NCI-H1436 (cell line): ENCODE results near the gene FBXW4.
"Not testable (repeated sequence)": the region's sequence is repeated elsewhere in the genome, so short reads cannot be mapped to it uniquely, and the experiment has no call there.

Source experiments
- DNase-seq: peaks from one replicate; lab custom pipeline; 2025; lab: John Stamatoyannopoulos, UW

FBXW4 gene

DNA sequence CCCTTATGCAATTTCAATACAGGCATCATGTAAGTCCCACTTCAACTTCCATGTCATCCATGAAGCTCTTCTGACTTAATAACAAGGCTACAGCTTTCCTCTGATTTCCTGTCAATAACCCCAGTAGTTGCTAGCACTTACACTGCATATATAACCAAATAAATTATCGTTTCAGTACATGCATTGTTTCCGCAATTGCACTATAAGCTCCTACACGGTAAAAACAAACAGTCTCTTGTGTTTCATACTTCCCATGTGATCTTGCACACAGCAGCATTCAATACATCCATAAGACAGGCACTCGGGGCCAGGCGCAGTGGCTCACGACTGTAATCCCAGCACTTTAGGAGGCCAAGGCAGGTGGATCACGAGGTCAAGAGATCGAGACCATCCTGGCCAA is 41.4 kb downstream of the FBXW4 start:
- no peak for DNase-seq

DNA sequence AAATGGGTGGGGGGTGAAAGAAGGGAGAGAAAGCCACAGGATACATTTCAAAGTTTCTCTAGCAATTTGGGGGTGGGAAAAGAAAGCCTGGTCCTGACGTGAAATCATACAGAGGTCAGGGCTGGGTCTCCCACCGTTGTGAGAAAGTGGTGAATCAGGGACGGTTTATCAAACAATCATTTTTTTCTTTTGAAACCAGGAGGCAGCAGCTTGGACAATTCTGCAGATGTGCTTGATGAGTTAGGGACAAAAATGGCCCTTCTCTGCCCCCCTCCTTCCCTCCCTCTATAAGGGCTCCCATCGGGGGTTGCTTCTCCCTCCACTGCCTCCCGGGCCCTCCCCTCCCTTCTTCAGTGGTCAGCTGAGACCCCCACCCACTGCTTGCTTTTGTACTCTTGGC is 43.6 kb downstream of the FBXW4 start:
- DNase-seq = no peak

DNA sequence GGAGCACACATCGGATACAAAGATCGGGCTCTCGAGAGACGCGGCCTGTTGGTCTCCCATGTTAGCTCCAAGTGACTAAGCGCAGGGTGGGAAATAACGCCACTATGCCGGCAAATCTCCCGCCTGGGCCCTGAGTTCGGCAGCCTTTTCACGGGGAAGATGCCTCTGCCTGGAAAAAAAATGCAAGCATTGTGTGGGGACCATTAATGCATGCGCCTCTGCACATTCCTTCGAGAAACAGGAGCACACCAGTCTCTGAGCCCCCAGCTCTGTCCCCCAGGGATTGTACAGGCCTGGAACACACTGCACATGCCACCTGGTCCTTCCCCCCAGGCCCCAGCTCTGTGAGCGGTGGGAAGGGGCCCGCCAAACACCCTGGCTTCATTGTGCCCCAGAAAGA is 44.1 kb downstream of the FBXW4 start:
- DNase-seq = no peak

DNA sequence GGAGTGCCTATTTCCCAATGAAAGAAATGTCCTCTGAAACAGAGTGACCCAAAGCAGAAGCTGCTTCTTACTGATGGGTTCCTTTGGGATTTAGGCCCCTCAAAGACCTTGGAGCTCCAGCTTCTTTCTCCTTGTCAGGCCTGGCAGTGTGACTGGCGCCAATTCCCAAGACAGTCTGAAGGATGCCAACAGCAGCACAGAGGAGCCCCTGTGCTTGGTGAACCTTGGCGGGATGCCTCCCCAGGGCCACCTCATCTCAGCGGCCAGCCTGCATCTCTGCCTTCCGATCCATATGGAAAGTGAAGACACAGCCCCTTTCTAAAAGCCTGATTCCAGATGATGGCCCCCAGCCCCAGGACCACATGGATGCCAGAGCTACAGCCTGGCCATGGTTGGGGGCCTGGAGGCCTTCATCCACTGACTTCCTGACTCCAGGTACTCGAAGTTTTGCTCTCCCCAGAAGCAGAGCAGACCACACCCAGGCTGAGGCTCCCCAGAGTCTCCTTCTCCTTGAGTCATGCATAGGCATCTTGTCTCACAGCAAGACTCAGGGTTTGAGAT is 45.4 kb downstream of the FBXW4 start:
- no peak for DNase-seq

DNA sequence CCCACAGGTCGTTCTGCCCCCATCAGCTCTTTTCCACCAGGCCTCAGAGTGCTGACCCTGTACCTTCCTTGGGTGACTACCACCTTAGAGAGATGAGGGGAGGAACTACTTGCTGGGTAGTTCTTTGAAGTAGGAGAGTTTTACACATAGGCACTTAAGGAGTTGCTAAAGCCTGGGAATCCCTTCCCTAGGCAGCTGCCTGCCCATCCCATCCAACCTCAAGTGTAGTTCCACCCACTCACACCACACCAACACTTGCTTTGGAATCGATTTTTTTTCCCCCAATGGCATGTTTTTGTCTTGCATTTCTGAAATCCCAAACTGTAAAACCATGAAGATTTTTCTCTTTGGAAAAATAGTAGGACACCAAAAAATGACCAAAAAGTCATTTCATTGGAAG is 47.7 kb downstream of the FBXW4 start:
- no peak for DNase-seq

DNA sequence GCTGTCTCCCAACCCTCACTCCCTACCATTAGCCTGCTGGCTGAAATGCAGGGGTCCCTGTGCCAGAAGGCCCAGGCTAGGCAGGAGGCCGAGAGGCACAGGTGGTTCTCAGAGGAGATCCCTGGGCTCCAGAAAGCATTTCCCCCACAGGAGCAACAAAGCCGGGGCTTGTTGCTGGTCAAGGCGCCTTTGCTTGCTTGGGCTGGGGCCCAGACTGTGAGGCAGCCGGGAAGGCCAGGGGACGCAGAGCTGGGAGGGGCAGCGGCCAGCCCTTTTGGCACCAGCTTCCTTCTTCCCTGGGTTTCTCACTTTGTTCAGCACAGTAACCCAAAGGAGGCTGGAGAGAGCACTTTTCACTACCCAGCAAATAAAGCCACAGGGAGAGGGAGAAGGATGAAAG is 48.6 kb downstream of the FBXW4 start:
- no peak for DNase-seq

DNA sequence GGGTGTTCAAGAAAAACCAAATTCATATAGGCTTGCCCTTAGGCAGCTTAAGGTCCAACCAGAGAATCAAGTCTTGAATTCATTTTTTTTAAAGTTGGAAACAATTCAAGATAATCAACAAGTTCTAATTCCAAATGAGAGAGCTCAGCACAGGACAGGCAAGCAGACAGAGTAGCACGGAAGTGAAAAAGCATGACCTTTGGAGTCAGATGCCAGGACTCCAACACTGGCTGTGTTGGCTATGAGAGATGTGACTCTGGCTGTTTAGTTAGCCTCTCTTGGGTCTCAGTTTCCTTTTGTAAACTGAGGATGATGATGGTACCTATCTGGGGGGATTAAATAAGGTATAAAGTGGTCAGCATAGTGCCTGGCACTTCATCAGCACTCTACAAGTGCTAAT is 49.3 kb downstream of the FBXW4 start:
- no peak for DNase-seq

DNA sequence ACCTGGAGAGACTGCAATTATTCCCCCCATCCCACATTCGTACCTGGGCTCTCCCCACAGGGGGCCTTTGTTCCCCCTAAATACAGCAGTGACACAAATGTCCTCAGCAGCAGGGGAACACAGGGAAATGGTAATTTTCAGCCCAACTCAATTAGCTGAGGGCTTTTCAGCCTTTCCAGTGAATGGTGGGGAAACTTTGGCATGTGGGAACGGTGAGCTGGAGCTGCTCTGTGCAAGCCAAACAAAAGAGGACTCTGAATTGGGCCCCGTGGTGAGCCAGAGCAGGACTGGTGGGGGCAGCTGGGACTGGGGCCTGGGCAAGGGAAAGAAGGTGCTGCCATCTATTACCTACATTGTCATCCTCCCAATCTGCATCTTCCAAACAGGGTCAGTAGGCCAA is 51.0 kb downstream of the FBXW4 start:
- DNase-seq = no peak

DNA sequence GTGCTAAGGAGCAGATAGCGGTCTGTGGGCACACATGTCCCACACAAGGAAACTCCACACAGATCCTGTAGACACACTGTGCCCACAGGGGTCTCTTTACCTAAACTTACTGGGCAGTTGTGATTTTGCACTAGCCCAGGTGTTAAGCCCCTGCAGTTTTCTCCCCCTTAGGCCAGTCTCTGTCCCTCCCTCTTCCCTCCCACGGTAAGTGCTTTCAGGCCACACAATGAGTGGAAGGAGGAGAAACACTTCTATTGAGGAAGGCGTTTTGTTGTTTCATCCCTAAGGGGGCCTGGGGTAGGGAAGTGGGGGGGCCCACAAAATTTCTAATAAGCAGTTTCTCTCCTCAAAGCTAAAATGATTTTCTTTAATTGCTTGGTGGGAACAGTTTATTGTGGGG is 51.4 kb downstream of the FBXW4 start:
- no peak for DNase-seq

DNA sequence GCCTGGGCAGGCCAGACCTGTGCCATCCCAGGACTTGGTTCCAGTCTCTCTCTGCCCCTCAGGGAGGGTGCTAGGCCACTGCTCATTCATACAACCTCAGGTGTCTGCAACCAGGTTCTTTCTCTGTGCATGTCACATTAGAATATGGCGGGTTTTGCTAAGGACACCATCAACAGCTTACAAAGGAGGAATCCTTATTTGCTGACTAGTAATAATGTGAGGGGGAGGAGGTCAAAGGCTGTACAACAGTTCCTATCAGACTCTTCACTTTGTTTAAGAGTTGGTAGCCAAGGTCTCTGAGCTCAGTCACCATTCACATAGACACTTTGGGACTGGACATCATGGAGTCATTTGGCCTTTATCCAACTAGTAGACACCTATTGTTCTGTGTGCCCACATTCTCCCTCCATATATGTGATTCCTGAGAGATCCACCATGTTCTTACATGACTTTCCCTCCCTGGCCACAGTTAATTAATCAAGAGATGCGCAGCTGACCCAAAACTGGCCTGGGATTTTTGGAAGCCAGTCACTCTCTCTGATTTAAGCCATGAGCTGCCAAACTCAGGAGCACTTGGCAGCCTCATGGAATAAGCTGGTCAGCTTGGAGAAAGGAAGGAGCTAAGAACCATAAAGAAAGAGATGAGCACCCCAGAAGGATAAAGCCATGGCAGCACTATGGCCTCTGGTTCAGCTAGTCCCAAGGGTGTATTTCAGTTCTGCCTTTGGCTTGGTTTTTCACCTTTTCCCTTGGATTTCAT is 55.6 kb downstream of the FBXW4 start:
- DNase-seq = no peak

DNA sequence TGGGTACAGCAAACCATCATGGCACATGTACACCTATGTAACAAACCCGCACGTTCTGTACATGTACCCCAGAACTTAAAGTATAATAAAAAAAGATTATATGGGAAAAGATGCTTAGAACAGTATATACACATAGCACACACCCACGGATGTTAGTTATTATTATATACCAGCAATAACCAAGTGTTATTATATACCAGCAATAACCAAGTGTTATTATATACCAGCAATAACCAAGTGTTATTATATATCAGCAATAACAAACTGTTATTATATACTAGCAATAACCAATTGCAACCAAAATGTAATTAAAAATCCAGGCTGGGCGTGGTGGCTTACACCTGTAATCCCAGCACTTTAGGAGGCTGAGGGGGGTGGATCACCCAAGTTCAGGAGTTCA is 61.5 kb downstream of the FBXW4 start:
- not testable (repeated sequence) for DNase-seq

DNA sequence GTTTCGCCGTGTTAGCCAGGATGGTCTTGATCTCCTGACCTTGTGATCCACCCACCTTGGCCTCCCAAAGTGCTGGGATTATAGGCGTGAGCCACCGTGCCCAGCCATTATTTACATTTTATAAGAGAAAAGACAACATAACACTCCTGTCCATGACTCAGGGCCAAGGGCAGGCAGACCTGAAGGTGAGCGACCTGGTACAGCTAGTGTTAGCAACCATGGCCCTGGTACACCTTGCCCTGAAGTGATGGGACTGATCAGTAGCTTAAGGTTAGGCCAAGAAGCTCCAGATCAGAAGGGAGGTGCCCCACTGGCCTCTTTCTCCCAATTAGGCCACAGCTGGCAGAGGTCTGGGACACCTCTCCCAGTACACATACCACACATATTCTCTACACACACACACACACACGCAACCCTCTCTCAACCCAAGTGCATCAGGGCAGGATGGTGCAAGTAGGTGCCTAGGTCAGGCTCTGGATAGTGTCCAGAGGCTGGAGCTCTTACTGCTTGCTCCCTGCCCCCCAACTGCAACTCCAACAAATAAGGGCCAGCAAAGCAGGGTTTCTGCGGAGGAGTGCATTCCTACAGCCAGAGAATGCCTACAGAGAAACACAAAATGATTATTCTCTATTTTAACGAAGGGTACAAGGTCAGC is 63.0 kb downstream of the FBXW4 start:
- no peak for DNase-seq

DNA sequence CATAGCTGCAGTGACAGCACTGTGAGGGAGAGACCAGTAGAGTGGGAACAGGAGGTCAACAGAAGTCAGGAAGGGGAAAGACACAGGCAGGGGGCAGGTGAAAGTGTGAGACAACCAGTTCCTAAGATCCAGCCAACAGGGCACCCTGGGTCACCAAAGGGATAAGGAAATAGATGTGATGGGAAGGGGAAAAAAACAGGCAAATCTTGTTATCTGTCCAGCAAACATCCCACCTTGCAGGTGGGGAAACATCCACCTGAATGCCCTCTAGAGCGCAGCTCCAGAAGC is 64.4 kb downstream of the FBXW4 start:
- no peak for DNase-seq

DNA sequence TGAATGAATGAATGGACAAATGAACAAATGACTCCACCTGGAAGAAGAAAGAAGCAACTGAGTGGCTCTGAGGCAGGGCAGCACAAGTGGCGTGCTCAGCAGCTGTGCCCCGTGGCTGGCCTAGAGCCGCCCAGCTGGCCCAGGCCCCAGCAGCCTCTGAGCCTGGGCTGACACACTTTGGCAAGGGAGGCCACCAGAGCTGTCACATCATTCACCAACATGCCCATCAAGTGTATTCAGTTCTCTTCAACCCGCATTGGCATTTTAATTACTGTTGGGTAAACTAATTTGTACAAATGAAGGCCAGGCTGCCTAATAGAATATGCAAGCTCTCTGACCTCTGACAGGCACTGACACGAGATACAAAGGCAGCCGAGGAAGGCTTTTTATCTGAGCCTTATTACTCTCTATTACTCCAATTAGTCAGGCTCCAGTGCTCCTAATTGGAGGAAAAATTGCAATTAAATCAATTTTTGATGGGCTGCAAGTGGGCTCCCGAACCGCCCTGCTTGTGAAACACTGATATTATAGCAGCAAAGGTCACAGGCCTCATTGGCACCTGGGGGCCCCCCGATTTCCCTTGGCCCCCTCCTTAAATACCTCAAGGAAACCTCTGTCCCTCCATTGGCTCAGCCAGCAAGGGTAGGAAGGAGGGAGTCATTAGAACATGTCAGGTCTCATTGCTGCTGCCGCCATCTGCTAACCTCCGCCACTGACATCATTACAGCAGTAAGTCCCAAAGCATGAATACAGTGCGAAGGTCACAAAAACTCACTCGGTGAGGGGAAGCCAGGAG is 64.9 kb downstream of the FBXW4 start:
- DNase-seq = no peak

DNA sequence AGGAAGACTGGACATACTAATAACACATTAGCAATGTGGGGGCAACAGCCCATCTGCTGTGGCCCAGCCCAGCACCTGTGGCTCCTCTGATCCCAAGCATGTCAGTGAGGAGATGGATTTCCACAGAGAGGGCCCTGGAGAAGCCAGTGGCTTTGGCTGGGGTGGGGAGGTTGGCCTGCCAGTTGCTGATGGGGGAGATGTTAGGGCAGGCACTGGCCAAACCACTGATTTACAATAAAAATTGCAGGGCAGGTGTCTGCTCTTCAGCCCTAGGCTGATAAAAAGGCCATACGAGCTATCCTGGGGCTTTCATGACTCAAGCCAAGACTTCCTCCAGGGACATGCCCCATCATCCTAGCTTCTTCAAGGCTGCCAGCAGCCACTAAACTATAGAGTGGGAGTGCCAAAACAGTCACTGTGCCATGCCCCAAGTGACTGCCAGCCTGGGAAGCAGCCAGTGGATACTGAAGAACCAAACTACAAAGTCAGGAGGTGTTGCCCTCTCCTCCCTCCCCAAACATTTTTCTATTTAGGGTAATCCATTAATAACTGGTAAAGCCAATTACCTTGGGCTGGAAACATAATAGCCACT is 69.1 kb downstream of the FBXW4 start:
- no peak for DNase-seq

DNA sequence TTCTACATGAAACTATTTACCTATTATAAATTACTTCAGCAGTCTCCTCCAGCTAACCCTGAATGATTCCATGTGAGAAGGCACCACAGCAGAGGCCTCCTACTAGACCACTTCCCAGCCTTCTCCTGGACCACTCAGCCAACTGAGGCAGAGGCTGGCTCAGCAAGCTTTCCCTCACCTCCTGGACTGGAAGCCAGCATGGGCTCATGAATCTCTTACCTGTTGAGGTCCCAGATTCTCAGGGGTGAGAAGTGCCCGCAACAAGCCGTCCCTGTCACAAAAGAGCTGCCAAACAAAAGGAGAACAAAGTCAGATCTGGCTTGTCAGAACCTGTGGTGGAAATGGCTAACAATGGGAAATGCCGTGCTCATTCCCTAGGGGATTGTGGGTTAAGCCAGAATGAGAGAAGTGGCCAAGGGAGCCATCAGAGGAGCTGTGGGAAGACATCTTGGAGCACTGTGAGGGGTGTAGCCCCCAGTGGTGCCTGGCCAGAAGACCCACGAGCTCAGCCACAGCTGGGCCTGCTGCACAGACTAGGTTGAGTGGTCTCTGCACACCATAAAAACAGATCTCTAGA is 70.4 kb downstream of the FBXW4 start:
- no peak for DNase-seq

DNA sequence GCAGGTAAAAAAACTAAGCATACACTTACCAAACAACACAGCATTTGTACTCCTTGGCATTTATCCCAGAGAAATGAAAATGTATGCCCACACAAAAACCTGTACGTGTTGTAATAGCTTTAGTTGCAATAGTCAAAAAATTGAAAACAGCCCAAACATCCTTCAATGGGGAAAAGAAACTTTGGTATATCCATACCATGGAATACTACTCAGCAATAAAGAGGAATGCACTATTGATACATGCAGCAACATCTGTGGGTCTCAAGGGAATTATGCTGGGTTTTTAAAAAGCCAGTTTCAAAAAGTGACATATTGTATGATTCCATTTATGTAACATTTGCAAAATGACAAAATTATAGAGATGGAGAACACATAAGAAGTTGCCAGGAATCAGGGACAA is 71.4 kb downstream of the FBXW4 start:
- no peak for DNase-seq

DNA sequence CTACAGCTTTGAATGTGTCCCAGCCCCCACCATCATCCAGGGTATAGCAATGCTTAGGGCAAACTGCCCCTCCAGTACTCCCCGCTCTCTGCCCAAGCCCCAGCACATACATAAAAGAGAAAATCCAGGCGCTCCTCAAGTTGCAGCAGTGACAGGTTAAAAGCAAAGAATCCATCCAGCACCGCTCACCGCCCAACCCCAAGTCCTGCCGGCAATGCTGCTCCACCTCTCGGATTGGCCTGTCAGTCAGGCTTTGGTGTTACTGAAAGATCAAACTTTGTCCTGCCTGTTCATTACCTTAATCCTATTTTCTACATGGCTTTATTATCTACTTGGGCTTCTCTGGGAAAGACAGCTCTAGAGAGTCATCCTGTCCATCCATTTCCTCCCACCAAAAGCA is 75.0 kb downstream of the FBXW4 start:
- DNase-seq = no peak

DNA sequence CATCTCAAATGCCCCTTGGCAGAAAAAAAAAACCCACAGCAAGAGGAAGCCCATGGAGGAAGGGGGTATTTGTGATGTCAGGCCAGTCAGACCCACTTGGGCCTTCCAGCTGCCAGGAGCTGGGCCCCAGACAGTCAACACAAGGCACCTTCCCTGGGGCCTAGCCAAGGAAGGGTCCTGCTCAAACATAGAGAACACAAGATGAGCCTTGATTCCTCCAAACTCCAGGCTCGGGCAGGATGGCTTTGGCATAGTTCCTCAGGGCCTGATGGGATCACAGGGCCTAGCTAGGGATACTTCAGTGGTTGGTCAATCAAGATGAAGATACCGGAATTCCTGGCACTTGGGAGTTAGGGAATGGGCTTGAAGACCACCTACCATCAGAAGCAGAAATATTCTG is 76.1 kb downstream of the FBXW4 start:
- DNase-seq = no peak

DNA sequence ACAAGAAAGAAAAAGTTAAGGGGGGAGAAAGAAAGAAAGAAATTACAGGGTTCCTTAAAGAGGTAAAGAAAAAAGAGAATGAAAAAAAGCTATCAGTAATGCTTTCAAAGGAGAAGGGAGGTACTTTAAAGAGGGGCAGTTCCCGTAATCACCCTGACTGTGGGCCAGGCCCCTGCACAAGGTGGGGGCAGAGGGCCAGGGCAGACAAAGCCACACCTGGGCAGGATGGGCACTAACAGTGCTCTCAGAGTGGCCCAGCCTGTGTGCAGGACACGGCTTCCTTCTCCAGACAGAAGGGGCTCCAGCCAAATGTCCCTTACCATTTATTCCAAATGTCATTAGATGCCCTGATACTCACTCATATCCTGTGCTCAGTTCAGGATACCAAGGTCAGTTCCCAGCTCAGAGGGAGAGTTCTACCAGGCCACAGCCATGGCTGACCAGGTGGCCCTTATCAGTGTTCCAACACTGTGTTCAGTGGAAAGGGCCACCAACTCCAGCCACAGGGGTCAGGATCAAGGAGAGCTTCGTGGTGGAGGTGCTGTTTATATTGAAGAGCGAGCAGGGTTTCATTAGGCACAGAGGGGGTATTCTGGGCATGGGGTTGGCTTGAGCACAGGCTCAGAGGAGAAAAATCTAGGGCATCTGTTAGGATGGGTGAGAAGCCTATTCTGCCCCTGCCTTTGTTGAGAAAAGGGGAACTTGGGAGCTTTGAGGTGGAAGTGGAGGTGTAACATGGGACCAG is 77.0 kb downstream of the FBXW4 start:
- DNase-seq = no peak

DNA sequence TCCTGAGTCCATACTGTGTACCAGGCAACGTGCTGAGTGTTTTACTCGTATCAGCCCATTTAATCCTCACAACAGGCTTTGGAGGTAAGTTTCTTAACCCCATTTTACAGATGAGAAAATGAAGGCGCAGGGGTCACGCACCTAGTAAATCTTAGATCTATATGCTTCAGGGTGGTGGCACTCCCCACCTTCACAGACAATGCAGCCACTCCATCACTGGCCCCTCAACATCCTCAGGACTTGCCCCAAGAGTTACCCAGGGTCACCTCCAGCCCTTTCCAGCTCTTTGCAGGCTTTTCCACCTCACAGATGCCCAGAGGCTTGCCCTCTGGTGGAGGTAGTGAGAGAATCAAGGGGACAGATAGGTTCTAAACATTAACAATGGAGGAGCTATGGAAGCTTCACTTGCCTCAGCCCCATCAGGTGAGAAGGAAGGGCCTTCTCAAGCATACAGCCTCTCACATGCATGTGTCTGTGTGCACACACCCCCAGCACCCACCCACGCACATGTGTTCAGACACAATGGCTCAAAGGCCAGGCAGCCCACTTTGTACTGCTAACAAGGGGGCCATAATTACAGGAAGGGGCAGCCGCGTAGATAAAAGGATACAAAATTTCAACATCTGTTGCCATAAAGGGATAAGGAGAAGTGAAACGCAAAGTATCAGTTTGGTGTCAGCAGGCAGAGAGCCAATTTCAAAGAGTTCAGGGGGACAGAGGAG is 77.7 kb downstream of the FBXW4 start:
- DNase-seq = no peak
